ENCODE measurements around the gene STK39.
"Not testable (repeated sequence)": the region's sequence is repeated elsewhere in the genome, so short reads cannot be mapped to it uniquely, and the experiment has no call there.

STK39 gene

GRCh38 chr2:168247341-168248261, at the start of gene STK39:
STK39 (minus strand) TSS chr2:168247595; CDS start chr2:168247435, 160 bp downstream.
- peak; percentile 53 for DNase-seq

- DNase-seq: no peak
These were observed 47.7 kb upstream of the STK39 start for GRCh38 chr2:168295051-168295450.

GRCh38 chr2:168294409-168294808, 47.0 kb upstream of the STK39 start:
- DNase-seq: no peak

- peak; percentile 7 for DNase-seq
These were observed 46.4 kb upstream of the STK39 start for GRCh38 chr2:168293766-168294165.

- no peak for DNase-seq
These were observed 43.0 kb upstream of the STK39 start for GRCh38 chr2:168290391-168290790.

GRCh38 chr2:168289880-168290279, 42.5 kb upstream of the STK39 start:
- no peak for DNase-seq

GRCh38 chr2:168286535-168286934, 39.1 kb upstream of the STK39 start:
- no peak for DNase-seq

GRCh38 chr2:168278424-168278888, 31.1 kb upstream of the STK39 start:
- peak; percentile 81 for DNase-seq

- DNase-seq: no peak
These were observed 29.9 kb upstream of the STK39 start for GRCh38 chr2:168277276-168277675.

GRCh38 chr2:168272225-168272624, 24.8 kb upstream of the STK39 start:
- DNase-seq: no peak

GRCh38 chr2:168262926-168263325, 15.5 kb upstream of the STK39 start:
- not testable (repeated sequence) for DNase-seq

- peak; percentile 83 for DNase-seq
These were observed 9.1 kb upstream of the STK39 start for GRCh38 chr2:168256448-168256847.

- no peak for DNase-seq
These were observed 8.5 kb upstream of the STK39 start for GRCh38 chr2:168255866-168256265.

GRCh38 chr2:168255103-168255502, 7.7 kb upstream of the STK39 start:
- no peak for DNase-seq

- peak; percentile 39 for DNase-seq
These were observed 7.0 kb upstream of the STK39 start for GRCh38 chr2:168254158-168254935.

GRCh38 chr2:168253379-168253778, 6.0 kb upstream of the STK39 start:
- no peak for DNase-seq

GRCh38 chr2:168252976-168253375, 5.6 kb upstream of the STK39 start:
- DNase-seq: no peak

- DNase-seq: peak; percentile 40
These were observed 683 bp downstream of the STK39 start for GRCh38 chr2:168246483-168247340.

- no peak for DNase-seq
These were observed 1.3 kb downstream of the STK39 start for GRCh38 chr2:168246072-168246482.

- DNase-seq: no peak
These were observed 2.1 kb downstream of the STK39 start for GRCh38 chr2:168245074-168245825.

GRCh38 chr2:168244318-168244717, 3.1 kb downstream of the STK39 start:
- DNase-seq: peak; percentile 80

GRCh38 chr2:168243061-168243460, 4.3 kb downstream of the STK39 start:
- DNase-seq: no peak
